ENCODE measurements around the gene TARBP1. TPM values are rescaled to one million over a fixed set of nuclear protein-coding genes. Genes with fewer than 3 reads are reported as not detected.
A peak's percentile ranks its signal among the peaks of the same experiment; 100 is the strongest.
"Not testable (repeated sequence)": the region's sequence is repeated elsewhere in the genome, so short reads cannot be mapped to it uniquely, and the experiment has no call there.

The TARBP1 gene
- total RNA-seq, 1 experiment from 2014 or later, result 27.2 TPM

- no peak for DNase-seq (ENCODE audit: low read depth)
Measured at GRCh38 chr1:234507089-234507488, 28.1 kb upstream of the TARBP1 start.

- DNase-seq (ENCODE audit: low read depth), result no peak
Measured at GRCh38 chr1:234505769-234506102, 26.8 kb upstream of the TARBP1 start.

GRCh38 chr1:234504969-234505768 is 26.2 kb upstream of the TARBP1 start:
- DNase-seq (ENCODE audit: low read depth), result no peak

- DNase-seq (ENCODE audit: low read depth), result not testable (repeated sequence)
Measured at GRCh38 chr1:234504251-234504650, 25.3 kb upstream of the TARBP1 start.

- DNase-seq (ENCODE audit: low read depth), result no peak
Measured at GRCh38 chr1:234503193-234504050, 24.4 kb upstream of the TARBP1 start.

GRCh38 chr1:234502785-234503184 is 23.8 kb upstream of the TARBP1 start:
- no peak for DNase-seq (ENCODE audit: low read depth)

GRCh38 chr1:234500269-234500668 is 21.3 kb upstream of the TARBP1 start:
- DNase-seq (ENCODE audit: low read depth), result peak; percentile 39

GRCh38 chr1:234499943-234500245 is 20.9 kb upstream of the TARBP1 start:
- DNase-seq (ENCODE audit: low read depth), result no peak

- peak; percentile 90 for DNase-seq (ENCODE audit: low read depth)
Measured at GRCh38 chr1:234499119-234499942, 20.4 kb upstream of the TARBP1 start.

- no peak for DNase-seq (ENCODE audit: low read depth)
Measured at GRCh38 chr1:234498448-234499118, 19.6 kb upstream of the TARBP1 start.

GRCh38 chr1:234497589-234497988 is 18.6 kb upstream of the TARBP1 start:
- no peak for DNase-seq (ENCODE audit: low read depth)

GRCh38 chr1:234495231-234495990 is 16.4 kb upstream of the TARBP1 start:
- peak; percentile 84 for DNase-seq (ENCODE audit: low read depth)

- no peak for DNase-seq (ENCODE audit: low read depth)
Measured at GRCh38 chr1:234494049-234494448, 15.1 kb upstream of the TARBP1 start.

GRCh38 chr1:234490793-234491479 is 12.0 kb upstream of the TARBP1 start:
- DNase-seq (ENCODE audit: low read depth), result no peak

GRCh38 chr1:234489698-234490077 is 10.7 kb upstream of the TARBP1 start:
- no peak for DNase-seq (ENCODE audit: low read depth)

- DNase-seq (ENCODE audit: low read depth), result no peak
Measured at GRCh38 chr1:234489007-234489697, 10.2 kb upstream of the TARBP1 start.

- no peak for DNase-seq (ENCODE audit: low read depth)
Measured at GRCh38 chr1:234488054-234489006, 9.4 kb upstream of the TARBP1 start.
